GM21825 (cell line): ENCODE measurements around the gene WARS2.

Experiments
- ATAC-seq: cut with Tn5 transposase; IDR thresholded peaks from one replicate; pipeline ENCODE4 v1.9.1; 2021; ENCODE audit warnings: mild to moderate bottlenecking, moderate library complexity; ENCODE audit not compliant: unreplicated experiment

Gene WARS2

DNA sequence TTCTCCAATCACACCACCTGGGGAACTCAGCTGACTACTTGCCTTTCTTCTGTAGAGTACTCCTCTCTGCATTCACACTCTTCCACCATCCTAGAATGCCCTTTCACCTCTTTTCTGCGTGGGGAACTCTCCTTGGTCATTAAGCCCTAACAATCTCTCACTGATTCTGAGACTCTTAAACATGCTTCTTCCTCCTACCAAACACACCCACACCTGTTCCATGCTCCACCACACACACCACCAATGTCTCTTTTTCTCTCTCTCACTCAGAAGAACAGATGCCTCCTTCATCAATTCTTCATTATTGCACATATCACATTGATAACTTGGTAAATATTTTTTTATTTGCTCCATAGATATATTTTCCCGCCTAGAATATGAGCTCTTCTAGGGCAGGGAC, 53.6 kb downstream of the WARS2 start:
- ATAC-seq: no peak

DNA sequence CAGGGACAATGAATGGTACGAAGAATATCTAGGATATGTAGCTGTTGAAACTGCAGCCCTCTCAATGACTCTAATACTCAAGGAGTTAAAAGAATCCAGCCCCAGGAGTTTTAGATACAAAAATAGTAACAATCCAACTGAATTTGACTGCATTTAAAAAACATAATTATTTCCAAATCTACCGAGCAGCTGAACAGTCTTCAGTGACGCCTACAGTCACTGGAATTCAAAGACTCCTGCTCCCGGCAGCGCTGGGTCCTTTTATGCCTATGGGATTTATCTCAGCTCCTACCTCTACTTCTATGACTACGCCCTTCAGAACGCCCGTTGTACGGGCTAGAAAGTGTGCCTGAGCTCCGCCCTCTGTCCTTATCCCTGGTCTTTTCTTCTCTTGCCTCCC, 55.7 kb downstream of the WARS2 start:
- no peak for ATAC-seq

DNA sequence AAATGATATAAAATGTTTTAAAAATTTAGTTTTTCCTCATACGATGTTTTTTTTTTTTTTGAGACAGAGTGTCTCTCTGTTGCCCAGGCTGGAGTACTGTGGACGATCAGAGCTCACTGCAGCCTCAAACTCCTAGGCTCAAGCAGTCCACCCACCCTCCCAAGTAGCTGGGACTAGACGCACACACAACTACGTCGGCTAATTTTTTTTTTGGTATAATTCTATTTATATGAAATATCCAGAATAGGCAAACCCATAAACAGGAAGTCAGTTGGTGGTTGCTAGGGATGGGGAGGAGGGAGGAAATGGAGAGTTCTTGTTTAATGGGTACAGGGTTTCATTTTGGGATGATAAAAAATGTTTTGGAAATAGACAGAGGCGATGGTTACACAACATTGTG, 56.5 kb downstream of the WARS2 start:
- no peak for ATAC-seq

DNA sequence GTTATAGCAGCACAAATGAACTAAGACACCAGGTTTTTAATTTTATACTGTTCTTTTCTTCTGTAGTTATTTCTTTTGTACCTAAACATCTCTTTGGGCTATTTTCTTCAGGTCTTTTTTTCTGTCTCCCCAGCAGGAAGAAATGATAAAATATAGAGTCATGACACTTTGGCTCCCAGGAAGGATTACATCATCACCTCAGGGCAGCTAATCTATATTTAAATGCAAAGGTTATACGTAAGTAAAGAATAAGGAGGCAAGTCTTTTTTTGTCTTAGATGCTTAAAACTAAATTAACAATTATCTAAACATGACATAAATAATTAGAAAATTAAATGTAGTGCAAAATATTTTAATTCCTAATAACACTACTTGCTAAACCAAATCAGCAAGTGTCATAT, 57.0 kb downstream of the WARS2 start:
- ATAC-seq: no peak

DNA sequence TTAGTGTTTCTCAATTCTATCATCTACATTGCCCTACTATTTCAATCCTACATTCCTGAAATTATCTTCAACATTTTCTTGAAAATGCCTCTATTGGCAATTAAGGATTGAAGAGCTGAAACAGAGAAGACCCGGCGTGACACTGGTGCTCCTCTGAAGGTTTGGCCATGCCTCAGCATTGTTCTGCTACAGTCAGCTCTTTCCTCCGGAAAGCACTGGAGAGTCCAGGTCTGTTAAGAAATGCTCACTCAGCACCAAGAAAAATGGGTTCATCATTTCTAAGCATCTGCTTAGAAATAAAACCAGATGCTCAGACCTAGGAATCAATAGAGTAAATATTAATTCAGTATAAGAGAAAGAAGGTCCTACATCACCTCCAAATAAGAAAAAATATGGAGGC, 58.8 kb downstream of the WARS2 start:
- ATAC-seq: no peak

DNA sequence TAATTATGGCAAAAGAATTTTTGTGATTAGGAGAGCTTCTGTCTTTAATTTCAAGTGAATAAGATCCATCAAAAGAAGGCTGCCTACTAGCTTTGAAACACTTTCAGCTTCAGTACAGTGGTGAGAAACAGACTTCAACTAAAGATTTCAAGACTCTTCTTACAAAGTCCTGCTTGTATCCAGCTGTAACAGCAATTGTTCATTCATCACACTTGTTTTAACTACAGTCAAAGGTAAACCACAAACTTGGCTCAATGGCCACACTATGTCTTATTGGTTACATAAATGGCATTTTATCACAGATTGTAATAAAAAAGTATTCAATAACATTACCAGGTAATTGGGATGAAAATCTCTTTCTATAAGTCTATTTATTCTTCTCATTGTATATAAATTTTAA, 59.2 kb downstream of the WARS2 start:
- no peak for ATAC-seq

DNA sequence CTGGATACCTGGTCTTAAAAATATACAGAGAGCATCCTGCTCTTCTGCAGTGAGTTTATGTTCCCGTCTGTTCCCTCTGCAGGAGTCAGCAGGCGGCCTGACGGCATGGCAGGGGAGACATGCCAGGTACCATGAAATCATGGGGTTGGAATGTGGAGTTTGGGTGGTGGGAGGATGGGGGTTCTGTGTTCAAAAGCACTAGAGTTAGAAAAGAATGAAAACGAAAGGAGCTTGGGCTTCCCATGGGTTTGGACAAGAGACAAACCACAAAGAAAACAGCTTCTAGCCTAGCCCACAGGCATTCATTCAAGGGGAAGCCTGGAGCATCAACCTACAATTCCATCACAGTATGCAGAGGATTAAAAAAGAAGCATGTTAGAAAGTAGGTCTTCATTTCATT, 59.9 kb downstream of the WARS2 start:
- ATAC-seq: no peak

DNA sequence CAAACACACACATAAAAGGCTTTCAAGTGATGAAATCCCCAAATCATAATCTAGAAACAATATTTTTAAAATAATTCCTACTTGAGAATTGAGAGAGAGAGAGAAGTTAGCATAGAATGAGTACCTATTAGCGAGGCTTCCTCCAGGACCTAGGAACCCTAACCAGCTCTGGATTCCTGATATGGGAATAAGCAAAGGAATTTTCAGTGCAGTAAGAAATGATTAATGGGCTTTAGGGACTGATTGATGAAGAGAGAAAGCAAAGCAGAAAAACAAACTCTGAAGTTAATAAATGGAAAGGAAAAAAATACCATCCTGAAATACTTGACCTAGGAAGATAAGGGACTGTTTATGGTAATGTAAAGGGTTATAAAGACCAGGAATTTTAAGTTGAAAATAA, 60.6 kb downstream of the WARS2 start:
- no peak for ATAC-seq

DNA sequence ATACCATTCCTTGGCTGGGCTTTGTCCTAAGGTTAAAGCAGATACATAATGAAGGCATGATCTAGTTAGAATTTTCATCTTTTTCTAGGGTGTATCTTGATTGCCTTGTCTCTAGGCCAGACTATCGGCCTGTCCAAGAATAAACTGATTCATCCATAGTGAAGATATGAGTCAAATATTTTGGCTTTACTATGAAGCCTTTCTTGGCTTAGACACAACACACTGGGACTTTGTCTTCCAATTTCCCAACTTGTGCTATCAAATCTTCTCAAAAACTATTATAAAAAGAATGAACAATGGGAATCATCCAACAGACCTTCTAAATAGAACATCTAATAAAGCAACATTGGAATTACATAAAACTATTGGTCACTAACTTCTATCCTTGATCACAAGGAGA, 64.8 kb downstream of the WARS2 start:
- no peak for ATAC-seq

DNA sequence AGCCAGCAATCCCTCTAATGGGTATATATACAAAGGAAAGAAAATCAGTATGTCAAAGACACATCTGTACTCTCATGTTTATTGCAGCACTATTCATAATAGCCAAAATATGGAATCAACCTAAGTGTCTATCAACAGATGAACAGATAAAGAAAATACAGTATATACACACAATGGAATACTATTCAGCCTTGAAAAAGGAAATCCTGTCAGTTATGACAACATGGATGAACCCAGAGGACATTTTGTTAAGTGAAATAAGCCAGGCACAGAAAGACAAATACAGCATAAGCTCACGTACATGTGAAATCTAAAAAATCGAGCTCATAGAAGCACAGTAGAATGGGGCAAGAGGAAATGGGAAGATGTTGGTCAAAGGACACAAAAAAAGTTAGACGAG, 69.1 kb downstream of the WARS2 start:
- ATAC-seq: no peak

DNA sequence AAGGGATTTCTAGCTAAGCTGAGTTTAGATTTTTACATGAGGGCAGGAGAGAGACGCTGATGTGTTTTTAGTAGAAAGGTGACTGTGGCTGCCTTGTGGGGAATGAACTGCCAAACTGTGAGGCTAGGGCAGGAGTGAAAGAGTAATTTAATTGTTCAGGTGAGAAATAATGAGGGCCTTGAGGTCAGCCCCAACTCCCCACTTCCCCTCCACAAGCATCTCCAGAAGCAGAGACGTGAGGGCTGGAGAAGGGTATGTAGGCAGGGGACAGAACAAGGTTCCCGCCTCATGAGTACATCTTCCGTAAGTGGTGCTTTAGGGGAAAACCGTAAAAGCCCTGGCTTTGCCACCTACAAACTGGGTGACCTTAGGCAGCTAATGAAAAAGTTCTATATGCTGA, 70.8 kb downstream of the WARS2 start:
- ATAC-seq: no peak

DNA sequence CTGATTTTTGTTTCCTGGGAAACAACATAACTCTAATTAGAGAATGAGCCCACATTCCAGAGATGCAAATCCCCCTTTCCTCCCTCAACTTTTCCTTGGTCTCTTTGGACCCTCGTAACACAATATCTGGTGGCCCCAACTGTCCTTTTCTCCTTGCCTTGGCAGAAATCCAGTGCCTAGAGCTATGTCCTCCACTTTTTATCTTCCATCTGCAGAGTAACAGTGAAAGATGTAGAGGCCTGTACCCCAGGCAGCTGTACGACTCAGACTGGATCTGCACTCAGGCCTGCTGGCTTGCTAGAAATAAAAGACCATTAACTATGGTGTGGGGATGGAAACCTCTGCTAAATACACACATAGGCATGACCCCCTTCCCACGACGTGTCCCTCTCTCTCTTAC, 72.0 kb downstream of the WARS2 start:
- no peak for ATAC-seq

DNA sequence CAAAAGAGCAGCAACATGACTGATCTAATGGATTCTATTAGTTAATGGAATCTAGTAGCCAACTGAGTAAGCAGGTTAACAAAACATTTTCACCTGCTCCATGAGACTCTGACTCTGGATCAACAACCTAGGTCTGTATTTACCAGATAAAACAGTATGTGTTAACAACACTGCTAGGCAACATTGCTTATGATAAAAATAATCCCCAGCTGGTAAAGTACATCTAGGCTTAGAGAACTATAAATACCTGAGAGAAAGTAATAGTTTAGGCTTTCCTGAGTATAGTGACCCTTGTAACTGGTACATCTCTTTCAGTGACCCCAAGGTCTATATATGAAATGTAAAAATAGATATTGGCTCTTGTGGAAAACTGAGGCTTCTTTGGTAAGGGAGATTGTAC, 78.8 kb downstream of the WARS2 start:
- ATAC-seq: no peak

DNA sequence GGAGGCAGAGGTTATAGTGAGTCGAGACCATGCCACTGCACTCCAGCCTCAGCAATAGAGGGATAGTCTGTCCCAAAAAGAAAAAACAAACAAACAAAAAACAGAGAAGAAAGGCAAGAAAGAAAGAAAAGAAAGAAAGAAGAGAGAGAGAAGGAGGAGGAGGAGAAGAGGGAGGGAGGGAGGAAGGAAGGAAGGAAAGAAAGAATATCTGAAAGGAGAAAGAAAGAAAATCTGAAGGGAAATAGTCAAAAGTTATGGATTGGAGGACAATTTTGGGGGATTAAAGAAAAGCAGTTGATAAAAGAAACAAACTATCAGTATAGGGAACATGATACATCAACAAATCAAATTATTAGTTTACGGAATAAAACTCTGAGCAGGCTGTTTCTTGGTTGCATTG, 84.9 kb downstream of the WARS2 start:
- ATAC-seq: no peak

DNA sequence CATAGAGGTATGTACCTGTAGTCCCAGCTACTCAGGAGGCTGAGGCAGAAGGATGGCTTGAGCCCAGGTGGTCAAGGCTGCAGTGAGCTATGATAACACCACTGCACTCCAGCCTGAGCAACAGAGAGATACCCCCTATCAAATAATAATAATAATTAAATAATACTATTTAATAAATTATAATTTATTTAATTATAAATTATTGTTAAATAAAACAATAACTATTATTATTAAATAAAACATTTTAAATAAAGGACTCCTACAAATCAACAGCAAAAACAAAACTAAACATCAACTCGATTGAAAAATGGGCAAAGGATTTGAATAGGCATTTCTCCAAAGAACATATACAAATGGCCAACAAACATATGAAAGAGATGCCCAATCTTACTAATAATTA, 86.5 kb downstream of the WARS2 start:
- ATAC-seq: no peak

DNA sequence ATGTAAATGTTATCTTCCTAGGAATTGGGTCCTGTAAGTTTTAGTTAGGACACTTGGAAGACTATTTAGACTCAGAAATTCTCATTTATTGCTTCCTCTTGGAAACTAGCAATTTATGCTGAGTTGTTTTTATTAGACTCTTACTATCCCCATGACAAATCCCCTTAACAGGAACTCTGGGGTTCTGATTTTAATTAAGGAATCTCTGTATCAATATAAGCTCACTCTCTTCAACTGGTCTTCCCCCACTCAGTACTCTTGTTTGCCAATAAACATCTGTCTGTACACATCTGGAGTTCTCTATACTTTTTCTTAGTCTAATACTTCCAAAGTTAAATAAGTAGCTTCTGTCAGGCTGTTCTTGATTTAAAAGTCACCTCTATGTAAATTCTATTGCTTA, 88.2 kb downstream of the WARS2 start:
- no peak for ATAC-seq

DNA sequence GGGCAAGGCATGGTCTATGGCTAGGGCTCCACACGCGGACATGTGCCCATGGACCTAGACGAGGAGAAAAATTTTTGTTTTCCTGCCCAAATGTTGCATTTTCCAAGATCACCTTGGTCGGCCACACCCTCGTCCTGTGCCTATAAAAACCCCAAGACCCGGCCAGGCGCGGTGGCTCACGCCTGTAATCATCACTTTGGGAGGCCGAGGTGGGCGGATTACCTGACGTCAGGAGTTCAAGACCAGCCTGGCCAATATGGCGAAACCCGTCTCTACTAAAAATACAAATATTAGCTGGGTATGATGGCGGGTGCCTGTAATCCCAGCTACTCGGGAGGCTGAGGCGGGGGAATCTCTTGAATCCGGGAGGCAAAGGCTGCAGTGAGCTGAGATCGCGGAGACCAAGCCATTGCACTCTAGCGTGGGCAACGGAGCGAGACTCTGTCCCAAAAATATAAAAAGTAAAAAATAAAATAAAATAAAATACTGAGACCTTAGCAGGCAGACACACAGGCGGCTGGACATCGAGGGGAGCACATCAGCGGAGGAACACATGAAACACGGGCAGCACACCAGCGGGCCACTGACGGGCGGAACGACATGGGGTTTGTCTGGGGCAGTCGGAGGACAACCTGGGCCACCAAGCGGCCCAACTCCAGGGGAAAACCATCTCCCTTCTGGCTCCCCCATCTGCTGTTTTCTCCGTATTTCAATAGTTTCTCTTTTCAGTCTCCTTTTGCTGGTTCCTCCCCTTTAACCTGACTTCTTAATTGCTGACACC, 91.6 kb downstream of the WARS2 start:
- ATAC-seq: no peak

DNA sequence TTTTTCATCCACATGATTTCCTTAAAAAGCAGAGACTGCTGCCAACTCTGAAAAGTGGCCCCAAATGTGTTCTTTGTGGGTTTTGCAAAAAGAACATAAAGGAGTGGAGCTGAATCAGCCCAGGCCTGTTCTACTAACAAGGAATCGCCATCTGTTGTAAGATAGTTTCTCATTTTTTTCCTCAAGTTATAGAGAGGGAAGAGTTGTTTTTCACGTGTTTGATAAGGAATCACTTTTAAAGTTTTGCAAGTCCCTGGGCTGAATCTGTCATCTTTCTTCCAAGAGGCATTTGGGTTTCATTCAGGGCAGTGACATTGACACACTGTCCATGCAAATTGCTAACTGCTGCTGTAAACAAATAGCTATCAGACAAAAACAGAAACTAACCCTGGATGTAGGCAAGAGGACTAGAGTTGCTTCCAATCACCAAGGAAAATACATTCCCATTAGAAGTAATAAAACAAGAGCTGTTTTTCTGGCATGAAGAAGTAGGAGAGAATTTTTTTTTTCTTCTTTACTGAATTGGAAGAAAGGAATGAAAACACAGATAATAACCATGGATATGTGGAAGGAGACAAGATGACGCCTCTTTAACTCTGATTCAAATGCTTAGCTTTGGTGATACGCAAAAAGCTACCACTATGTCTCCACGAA, 93.5 kb downstream of the WARS2 start:
- ATAC-seq: no peak

DNA sequence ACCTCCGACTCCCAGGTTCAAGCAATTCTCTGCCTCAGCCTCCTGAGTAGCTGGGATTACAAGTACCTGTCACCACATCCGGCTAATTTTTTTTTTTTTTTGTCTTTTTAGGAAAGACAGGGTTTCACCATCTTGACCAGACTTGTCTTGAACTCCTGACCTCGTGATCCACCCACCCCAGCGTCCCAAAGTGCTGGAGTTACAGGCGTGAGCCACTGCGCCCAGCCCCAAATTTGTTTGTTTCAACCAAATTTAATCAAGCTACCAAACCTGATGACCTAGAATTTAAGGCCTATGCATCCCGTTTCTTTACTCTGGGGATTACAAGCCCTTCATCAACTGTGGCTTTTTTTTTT, 94.0 kb downstream of the WARS2 start:
- no peak for ATAC-seq

DNA sequence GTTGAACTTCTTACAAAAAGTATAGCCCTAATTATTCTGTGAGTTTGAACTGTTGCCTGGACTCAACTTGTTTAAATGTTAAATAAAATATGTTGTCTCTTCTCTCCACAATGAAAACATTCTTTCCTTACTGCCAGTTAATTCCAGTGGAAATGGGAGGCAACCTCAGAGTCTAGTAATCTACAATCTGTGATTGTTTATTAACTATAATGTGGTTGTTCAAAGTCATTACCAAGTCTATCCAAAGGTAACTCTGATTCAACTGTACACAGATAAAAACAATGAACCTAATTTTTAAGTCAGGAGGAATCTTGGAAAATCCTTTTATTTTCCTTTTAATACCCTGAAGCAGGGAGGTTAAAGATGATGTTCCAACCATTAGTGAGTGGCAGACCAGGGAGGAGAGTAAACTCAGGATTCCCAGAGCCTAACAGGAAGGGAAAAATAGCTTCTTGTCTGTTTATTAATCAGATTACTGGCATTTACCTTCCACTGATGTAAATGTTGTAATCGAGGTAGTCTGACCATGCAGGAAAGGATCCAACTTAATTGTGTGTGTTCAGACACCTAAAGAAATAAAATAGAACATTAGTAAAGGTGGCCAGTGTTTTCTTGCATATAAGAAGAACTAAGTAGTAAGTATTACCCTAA, 95.2 kb downstream of the WARS2 start:
- ATAC-seq: no peak

DNA sequence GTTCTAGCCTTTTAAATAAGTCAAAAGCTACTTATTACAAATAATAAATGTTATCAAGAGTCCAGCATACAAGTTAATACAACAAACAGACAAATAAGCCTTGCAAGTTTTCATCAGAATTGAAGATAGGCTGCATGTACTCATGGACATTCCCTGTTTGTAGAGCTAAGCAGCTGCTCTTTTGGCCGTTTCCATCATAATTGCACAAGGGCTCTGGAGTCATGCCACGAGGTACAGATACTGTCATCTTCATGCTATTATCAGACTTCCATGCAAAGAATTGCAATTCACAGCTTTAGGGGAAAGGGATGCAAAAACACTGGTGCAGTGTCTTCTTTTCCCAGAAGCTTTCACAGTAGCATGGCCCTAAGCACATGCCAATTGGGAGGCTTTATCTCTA, 99.5 kb downstream of the WARS2 start:
- ATAC-seq: no peak

DNA sequence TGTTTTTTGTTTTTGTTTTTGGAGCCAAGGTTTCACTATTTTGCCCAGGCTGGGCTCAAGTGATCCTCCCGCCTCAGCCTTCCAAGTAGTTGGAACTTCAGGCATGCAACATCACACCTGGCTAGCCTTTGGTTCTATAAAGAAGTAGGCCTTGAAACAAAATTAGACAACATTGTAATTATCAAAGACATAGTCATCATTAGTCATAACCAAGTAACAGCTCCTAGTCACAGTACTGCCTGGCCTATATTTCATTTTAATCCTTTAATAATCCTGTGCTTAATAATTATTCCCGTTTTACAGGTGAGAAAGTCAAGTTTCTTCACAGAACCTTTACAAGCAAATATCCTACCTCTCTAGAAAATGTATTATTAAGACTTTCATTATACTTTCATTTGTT, 100.0 kb downstream of the WARS2 start:
- no peak for ATAC-seq
